ENCODE measurements around the gene BICD2. TPM values are rescaled to one million over a fixed set of nuclear protein-coding genes. Genes with fewer than 3 reads are reported as not detected.
"Not testable (repeated sequence)": the region's sequence is repeated elsewhere in the genome, so short reads cannot be mapped to it uniquely, and the experiment has no call there.

The BICD2 gene
- total RNA-seq, 2 donors from 2014 or later: 31.0 to 36.6 TPM

DNA sequence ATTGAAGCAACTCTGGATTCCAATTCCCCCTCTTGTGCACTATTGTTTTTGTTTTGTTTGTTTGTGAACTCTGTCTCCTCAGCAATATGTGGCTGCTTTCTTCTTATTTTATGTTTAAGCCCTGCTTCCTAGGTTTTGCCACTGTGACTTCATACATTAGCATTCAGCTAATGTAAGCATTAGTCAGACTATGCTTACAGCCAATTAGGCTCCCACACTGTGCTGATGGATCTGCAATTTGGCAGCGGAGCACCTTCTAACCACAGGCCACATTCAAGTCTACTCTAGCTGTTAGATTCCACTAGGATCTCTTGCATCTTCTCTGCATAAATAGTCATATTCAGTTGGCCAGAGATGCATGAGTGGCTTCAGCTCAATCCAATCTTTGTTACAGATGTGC, 9.6 kb upstream of the BICD2 start:
- DNase-seq: no peak
- ATAC-seq: no peak
- intact Hi-C loops (cut with DNase I): loop anchor here in 1 of 2 donors (5.0 kb wide), 1 partner anchor 57 kb away; no protein-coding TSS in a partner anchor

DNA sequence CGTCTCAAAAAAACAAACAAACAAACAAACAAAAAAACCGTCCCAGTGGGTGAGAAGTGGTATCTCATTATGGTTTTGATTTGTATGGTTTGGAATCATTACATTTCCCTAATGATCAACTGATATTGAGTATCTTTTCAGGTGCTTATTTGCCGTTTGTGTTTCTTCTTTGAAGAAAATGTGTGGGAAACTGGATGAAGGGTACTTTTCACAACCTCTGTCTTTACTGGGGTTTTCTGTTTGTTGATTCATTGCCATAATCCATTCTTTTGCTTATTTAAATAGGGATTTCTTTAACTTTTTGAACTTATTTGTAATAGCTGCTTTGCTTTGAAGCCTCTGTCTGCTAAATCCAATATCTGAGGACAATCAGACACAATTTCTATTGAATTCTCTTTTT, 9.2 kb upstream of the BICD2 start:
- intact Hi-C loops (cut with DNase I): loop anchor here in 1 of 2 donors (5.0 kb wide), 1 partner anchor 57 kb away; no protein-coding TSS in a partner anchor
- no peak for ATAC-seq
- no peak for DNase-seq

DNA sequence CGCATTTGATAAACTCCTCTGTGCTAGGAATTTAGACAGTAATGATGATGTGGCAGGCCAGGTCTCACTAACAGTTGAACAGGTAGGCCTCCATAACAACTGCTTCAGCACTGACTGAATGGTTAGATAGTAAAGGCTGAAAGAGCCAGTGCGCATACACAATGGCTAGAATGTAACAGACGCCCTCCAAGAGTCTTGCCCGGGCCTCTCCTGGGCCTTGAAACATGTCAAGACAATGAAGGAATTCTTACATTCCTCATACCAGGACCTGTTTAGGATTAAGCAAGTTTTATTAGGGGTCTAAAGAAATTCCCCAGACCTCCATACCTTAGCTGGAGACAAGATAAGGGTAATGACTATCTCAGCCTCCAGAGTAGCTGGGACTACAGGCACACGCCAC, 6.7 kb upstream of the BICD2 start:
- no peak for ATAC-seq
- DNase-seq: no peak
- intact Hi-C loops (cut with DNase I): loop anchor here in 1 of 2 donors (5.0 kb wide), 1 partner anchor 54 kb away; no protein-coding TSS in a partner anchor

DNA sequence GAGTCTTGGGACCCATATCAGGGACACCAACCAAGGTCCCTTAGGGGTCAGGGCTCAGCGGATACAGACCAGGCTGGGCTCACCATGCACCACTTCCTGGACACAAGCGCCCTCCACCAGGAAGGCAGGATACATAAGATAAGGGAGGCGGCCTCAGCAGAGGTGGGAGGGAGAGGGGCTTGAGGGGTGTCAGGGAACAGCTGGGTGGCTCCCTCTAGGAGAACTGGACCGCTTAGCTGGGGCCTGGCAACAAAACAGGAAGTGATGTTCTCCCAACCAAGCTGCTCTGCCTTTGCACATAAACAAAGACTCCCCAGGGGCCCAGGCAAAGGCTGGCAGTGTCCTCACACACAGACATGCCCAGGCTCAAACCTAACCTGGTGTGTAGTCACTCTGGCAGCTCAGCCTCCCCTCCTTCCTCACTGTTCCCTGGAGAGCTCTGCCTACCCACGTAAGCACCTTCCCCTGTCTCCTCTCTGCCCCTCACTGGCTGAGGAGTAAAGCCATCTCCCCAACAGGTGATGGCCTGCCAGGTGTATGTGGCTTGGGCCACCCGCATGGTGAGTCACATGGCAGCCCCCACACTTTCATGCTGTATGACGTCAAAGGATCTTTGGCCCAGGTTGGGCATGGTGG, 5.8 kb upstream of the BICD2 start:
- DNase-seq: no peak
- ATAC-seq: peak in 1 of 2 donors; percentile 10
- intact Hi-C loops (cut with DNase I): loop anchor here in 1 of 2 donors (5.0 kb wide), 1 partner anchor 53 kb away; no protein-coding TSS in a partner anchor

DNA sequence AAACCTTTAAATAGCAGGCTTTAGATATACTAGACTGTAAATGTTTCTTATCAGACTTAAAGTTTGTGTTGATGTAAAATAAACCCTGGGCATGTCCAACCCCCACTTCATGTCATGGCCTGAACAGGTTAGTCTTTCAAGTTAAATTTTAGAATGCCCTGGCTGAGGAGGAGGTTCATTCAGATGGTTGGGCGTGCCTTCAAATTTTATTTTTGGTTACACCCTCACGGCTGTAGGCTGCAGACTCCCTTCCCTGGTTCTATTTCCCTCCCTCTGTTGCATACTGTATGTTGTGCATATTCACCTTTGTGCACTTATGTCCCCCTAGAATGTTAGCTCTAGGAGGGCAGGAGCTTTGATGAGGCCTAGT, 5.3 kb upstream of the BICD2 start:
- intact Hi-C loops (cut with DNase I): loop anchor here in 1 of 2 donors (5.0 kb wide), 1 partner anchor 53 kb away; no protein-coding TSS in a partner anchor
- DNase-seq (no peak), ATAC-seq (no peak)

DNA sequence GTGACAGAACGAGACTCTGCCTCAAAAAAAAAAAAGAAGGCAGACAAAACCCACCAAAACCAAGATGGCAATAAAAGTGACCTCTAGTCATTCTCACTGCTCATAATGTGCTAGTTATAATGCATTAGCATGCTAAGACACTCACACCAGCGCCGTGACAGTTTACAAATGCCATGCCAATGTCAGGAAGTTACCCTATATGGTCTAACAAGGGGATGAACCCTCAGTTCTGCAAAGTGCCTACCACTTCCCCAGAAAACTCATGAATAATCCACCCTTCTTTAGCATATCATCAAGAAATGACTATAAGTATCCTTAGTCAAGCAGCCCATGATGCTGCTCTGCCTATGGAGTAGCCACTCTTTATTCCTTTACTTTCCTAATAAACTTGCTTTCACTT, 4.7 kb upstream of the BICD2 start:
- DNase-seq (no peak), ATAC-seq (no peak)
- intact Hi-C loops (cut with DNase I): no loop called here

DNA sequence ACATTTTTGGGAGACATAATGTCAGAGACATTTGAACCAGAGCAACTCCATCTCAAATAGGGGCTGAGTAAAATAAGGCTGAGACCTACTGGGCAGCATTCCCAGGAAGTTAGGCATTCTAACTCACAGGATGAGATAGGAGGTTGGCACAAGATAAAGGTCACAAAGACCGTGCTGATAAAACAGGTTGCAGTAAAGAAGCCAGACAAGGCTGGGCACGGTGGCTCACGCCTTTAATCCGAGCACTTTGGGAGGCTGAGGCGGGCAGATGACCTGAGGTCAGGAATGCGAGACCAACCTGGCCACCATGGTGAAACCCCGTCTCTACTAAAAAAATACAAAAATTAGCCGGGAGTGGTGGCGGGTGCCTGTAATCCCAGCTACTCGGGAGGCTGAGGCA, 4.2 kb upstream of the BICD2 start:
- DNase-seq; intact Hi-C loops (cut with DNase I); ATAC-seq: not testable (repeated sequence)

DNA sequence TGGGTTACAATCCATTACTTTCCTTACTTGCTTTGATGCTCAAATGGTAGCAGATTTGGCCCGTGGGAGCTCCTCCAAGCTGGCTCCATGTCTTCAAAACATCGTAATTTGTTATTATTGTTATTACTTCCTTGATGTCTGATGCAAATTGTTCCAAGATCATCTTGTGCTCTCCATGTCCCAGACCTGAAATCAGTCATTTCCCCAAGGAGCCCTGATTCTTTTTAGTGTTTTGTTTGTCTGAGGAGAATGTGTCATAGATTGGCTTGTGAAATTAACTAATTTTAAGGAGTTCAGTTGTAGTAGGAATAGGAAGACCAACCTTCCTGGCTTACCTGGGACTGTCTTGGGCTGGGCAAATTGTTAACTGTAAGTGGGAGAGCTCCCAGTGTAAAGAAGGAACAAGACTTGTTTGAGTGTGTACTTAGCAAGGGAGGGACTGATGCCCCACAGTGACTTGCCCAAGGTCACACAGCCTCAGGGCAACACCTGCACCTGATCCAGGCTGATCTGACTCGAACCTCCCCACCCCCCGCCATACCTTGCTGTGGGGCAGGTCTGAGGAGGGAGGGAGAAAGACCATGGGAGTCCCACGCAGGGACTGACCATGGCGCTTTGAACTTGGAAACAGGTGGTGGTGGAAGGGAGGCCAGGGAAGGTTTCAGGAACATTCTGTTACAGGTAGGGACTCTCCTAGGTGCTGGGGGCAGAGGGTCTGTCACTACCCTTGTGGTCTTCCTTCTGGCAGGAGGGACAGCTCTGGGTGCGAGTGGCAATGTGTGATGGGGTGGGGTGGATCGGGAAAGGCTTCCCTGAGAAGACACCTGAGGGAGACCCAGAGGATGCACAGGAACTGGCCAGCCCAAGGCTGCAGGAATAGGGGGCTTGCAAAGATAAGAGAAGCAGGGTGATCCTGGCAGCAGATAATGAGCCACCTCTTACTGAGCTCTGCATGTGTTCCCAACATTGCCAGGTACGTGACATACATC, 2.7 kb upstream of the BICD2 start:
- intact Hi-C loops (cut with DNase I): no loop called here
- ATAC-seq (no peak), DNase-seq (no peak)

DNA sequence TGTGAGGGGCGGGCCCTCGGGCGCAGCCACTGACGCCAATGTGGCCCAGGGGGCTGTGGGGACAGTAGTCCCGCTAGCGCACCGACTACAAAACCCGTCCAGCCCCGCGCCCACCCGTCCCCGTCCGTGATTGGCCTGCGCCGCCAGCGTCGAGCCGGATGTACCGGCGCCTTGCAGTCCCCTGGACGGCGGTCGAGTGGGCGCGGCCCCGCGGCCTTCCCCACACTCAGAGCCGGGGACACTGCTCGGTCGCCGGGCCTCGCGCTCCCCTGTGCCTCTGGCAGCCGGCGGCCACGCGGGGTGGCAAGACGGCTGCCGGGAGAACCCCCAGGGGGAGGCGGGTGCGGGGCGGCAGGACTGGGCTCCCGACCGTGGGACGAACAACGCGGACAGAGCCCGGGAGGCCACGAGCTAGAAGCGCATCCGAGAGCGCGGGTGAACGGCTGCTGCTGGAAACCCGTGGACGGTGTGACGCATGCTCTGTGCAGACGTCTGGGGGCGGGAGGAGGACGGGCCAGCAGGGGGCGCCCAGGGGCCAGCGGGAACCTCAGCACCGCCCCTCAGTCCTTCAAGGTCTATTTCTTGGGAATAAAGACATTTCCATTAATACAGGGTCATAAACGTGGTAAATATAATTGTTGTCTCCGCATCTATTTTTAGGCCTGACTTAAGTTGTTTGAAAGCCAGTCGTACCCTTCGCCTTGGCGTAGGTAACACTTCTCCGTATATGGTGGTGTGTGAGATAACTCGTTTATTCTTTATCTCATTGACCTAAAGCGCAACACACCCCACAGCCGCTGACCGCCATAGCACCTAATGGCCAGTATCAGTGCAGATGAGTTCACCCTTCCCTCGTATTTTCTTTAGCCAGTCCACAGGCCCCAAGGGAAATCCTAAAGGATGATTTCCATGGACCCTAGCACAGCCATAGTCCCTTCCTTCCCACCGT, 629 bp upstream of the BICD2 start:
- peak; percentile 99 for DNase-seq
- intact Hi-C loops (cut with DNase I): no loop called here
- peak; percentile 96 for ATAC-seq

DNA sequence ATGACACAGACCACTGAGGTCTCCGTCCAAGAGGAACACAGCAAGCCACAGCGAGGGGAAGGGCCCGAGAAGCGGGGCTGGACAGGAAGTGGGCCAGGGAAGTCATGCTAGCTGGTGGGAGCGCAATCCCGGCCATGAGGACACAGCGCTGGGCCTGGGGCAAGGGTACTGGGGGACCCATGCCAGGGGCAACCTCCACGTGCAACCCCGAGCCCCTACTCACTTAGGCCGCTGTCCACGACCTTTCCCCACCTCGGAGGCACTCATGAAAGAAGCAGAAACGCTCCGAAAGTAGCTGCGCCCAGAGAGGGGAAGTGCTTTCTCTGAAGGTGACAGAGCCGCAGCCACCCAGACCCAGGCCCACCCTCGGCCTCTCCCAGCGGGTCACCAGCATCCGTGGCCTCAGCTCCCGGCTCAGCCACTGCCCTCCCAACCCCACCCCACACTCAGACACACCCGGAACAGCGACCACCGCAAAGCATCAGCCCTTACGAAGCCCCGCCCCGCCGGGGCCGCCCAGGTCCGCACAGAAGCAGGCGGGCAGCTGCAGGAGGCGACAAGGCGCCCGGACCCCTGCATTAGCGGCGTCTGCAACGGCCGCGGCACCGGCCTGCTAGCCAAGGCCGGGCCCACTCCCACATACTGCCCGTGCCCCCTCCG, 782 bp downstream of the BICD2 start:
- ATAC-seq: no peak
- DNase-seq: peak; percentile 60
- intact Hi-C loops (cut with DNase I): no loop called here

DNA sequence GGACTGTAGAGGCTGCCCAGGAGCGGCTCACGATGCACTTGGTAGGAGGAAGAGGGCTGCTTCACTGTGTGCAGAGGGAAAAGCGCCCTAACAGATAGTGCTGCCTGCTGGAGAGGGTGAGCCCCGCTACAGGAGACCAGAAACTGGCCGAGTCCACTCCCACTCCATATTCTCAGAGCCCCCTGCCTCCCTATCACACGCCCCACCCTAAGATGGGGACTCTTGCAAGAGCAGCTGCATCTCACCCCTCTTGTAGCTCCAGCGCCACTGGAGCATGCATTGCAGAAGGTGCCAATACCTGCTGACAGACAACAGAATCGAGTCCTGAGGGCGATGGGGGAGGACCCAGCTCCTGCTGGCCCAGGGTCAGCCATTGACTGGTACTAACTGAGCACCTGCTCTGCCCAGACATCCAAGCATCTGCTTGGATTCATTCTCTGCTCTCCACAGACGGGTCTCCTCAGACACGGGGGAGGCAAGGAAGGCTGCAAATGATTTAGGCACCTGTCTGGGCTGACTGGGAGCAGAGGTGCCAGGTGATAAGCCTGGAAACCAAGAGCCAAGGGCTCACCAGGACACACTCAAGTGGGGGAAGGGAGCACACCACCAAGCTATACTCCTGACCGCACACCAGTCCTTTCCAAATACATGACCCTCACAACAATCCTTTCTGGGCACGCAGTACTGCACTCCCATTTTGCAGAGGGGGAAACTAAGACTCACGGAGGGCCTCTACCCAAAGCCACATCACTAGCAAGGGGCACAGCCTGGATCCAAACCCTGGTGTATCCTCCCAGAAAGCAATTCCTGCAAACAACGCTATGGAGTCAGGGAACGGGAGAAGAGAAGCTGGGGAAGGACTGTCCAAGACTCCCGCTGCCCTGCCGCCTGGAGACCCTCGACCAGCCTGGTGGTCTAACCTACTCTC, 1.6 kb downstream of the BICD2 start:
- intact Hi-C loops (cut with DNase I): no loop called here
- no peak for DNase-seq
- ATAC-seq: no peak

DNA sequence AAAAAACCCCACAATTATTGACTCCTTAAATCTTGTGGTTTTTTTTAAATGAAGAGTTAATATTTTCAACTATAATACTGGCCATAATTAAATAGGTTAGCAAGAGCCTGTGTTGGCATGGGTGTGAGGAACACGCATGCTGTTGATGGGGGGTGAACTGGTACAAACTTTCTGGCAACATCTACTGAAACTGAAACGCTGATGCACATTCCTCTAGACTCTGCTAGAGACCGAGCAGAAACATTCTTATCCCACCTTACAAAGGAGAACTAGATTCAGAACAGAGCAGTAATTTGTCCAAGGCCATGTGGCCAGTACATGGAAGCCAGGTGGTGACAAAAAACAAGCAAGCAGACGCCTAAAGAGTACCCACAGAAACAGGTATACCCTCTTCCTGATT, 2.4 kb downstream of the BICD2 start:
- no peak for ATAC-seq
- intact Hi-C loops (cut with DNase I): no loop called here
- no peak for DNase-seq

DNA sequence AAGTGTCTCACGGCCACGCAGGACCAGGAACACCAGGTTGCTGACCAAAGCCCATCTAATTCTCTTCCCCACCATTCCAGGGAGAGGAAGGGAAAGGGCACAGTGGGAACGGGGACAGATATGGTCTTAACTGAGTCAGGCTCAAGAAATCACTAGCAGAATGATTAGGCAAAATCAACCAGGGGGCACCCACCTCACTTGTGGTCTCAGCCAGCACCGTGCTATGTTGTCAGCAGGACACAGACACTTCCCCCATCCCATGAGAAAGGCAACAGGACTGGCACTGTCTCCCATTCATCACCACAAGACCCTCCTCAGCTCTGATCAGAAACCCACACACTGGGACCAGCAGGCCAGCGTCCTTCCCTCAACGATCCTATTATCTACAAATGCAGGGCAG, 2.9 kb downstream of the BICD2 start:
- no peak for ATAC-seq

DNA sequence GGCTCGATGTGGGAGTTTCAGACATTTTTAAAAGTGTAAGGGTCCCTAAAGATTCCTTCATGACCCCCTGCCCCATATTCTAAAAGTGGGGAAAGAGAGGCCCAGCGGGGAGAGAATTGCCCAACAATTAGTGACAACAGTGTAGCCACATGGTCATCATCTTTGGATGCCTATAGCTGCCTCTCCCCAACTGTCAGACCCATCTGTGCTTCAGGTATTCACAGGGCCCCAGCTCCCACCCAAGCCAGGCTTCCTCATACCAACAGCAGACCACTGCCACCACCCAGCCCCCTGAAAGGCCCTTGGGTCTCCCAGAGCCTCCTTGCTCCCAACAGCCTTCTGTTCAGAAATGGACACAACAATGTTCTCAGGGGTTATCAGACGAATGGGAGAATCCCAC, 4.1 kb downstream of the BICD2 start:
- no peak for DNase-seq
- intact Hi-C loops (cut with DNase I): no loop called here
- no peak for ATAC-seq

More for the DNA sequence above, 2.9 kb downstream of the BICD2 start:
- intact Hi-C loops (cut with DNase I): no loop called here
- DNase-seq: no peak

DNA sequence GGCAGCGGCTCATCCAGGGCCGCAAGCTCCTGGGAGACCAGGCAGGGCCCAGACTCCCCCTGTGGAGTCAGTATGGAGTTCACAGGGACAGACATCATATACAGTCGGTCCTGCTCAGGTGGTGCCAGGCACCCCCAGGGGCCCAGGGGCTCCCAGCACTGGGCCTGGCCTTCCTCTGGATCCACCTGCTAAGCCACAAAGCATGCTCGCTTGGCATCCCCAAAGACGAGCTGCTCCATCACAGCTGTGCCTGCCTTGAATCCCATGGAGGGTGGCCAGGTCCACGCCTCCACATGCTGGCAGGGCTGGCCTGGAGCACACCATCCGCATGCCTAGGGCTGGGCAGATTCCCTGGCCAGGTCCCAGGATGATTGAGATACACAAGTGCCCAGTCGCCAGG, 4.6 kb downstream of the BICD2 start:
- ATAC-seq: peak; percentile 45 to 55
- intact Hi-C loops (cut with DNase I): no loop called here

DNA sequence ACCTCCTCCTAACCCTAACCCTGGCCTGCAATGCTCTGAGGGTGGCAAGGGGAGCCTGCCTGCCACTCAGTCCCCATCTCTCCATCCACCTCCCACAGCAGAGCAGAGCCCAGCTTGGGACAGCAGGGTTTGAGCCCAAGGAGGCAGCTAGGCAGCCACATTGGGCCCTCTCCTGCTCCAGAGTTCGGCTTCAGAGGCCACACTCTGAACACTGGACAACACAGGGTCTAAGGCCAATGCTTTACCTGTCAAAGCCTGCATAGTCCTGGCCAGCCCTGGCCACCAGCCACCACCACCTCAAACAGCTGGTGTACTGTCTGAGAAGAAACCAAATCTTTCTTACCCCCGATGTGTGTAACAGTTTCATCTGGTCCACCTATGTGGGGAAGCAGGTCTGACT, 5.2 kb downstream of the BICD2 start:
- no peak for DNase-seq
- intact Hi-C loops (cut with DNase I): no loop called here
- no peak for ATAC-seq

More for the DNA sequence above, 4.6 kb downstream of the BICD2 start:
- peak; percentile 83 for DNase-seq

DNA sequence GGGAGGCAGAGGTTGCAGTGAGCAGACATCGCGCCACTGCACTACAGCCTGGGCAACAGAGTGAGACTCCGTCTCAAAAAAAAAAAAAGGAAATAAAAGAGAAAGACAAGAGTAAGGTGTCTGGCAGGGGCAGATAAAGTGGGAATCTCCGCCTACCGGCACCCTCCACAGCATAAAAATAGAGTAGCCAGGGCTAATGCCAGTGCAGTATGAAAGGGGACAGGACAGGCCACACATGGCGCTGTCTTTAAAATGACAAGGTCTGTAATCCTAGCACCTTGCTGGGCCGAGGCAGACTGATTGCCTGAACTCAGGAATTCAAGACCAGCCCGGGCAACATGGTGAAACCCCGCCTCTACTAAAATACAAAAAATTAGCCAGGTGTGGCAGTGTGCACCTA, 7.8 kb downstream of the BICD2 start:
- intact Hi-C loops (cut with DNase I): no loop called here
- no peak for DNase-seq
- ATAC-seq: no peak

Measured in left cardiac atrium (tissue), 4 donors.